GM21360 (cell line): Measurements from ENCODE around the gene OCA2.

Experiments used
- ATAC-seq: cut with Tn5 transposase; IDR thresholded peaks from one replicate; pipeline ENCODE4 v1.9.1; 2021; ENCODE audit warnings: mild to moderate bottlenecking, moderate library complexity; ENCODE audit not compliant: unreplicated experiment

Gene OCA2

GRCh38 chr15:28082891-28083684, 16.0 kb downstream of the OCA2 start:
- ATAC-seq = no peak

- no peak for ATAC-seq
Measured at GRCh38 chr15:28081594-28081993, 17.5 kb downstream of the OCA2 start.

GRCh38 chr15:28080386-28080785, 18.7 kb downstream of the OCA2 start:
- no peak for ATAC-seq

- ATAC-seq = no peak
Measured at GRCh38 chr15:28079313-28079969, 19.7 kb downstream of the OCA2 start.

GRCh38 chr15:28078191-28078719, 20.9 kb downstream of the OCA2 start:
- ATAC-seq = no peak

- ATAC-seq = no peak
Measured at GRCh38 chr15:28075573-28075972, 23.5 kb downstream of the OCA2 start.

- ATAC-seq = no peak
Measured at GRCh38 chr15:28068930-28069329, 30.2 kb downstream of the OCA2 start.

GRCh38 chr15:28066231-28066630, 32.9 kb downstream of the OCA2 start:
- ATAC-seq = no peak

- ATAC-seq = no peak
Measured at GRCh38 chr15:28060005-28060404, 39.1 kb downstream of the OCA2 start.

GRCh38 chr15:28058082-28058481, 41.0 kb downstream of the OCA2 start:
- no peak for ATAC-seq

GRCh38 chr15:28051955-28052633, 47.0 kb downstream of the OCA2 start:
- ATAC-seq = no peak

- no peak for ATAC-seq
Measured at GRCh38 chr15:28049581-28049980, 49.5 kb downstream of the OCA2 start.

GRCh38 chr15:28047277-28047676, 51.8 kb downstream of the OCA2 start:
- no peak for ATAC-seq

GRCh38 chr15:28044121-28044672, 54.9 kb downstream of the OCA2 start:
- ATAC-seq = no peak

GRCh38 chr15:28043691-28044091, 55.4 kb downstream of the OCA2 start:
- no peak for ATAC-seq

- no peak for ATAC-seq
Measured at GRCh38 chr15:28037969-28038590, 61.0 kb downstream of the OCA2 start.

- ATAC-seq = no peak
Measured at GRCh38 chr15:28033443-28033842, 65.7 kb downstream of the OCA2 start.

GRCh38 chr15:28030801-28031200, 68.3 kb downstream of the OCA2 start:
- no peak for ATAC-seq

- ATAC-seq = no peak
Measured at GRCh38 chr15:28027714-28028076, 71.4 kb downstream of the OCA2 start.

GRCh38 chr15:28026764-28027713, 72.1 kb downstream of the OCA2 start:
- ATAC-seq = no peak
